ENCODE results near the gene SUMF1. TPM values are rescaled to one million over a fixed set of nuclear protein-coding genes. Genes with fewer than 3 reads are reported as not detected.

Gene SUMF1
- total and polyA plus RNA-seq, 2 of the 4 experiments (the other 2 are of a cell fraction), result 26.3 to 38.4 TPM

DNA sequence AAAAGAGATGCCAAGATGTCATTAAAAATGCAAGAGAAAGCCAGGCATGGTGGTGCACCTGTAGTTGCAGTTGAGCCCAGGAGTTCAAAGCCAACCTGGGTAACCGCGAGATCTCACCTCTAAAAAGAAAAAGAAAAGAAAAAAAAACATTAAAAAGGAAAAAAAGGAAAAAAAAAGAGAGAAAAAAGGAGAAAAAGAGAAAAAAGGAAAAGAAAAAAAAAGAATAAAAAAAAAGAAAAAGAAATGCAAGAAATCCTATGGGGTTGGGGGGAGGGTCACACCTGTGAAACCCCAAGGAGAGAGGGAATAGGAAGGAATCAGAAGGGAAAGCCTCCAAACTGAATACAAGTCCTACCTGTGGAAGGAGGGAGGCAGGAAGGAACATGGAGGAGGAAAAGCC lies 5.2 kb upstream of the SUMF1 start:
- Histone ChIP-seq H2BK120ac (ENCODE audit: low read depth, low read length) (no peak overlapping the region), H2BK20ac (ENCODE audit: low read depth, low read length) (no peak overlapping the region), H3K4me1 (ENCODE audit: control insufficient read depth, insufficient read depth, low read length) (peaks cover 4% of the 10 kb centered on the region), H3K4me3 (ENCODE audit: insufficient read depth, low read depth, low read length) (no peak overlapping the region), H4K5ac (ENCODE audit: low read depth, low read length) (no peak overlapping the region), H3K18ac (ENCODE audit: low read depth, low read length) (no peak overlapping the region), H2AFZ (replicated peaks; ENCODE audit: low read length, poor library complexity) (no peak overlapping the region), H4K8ac (ENCODE audit: low read depth in 2 of 2, low read length in 2 of 2) (no peak overlapping the region), H4K20me1 (ENCODE audit: insufficient read depth, low read length) (no peaks in the 10 kb centered on the region), H3K27ac (ENCODE audit: insufficient read depth, low read length) (no peak overlapping the region), H3K14ac (replicated peaks; ENCODE audit: low read depth, low read length) (no peak overlapping the region), H3K4me2 (ENCODE audit: low read depth, low read length) (no peak overlapping the region), H3K4ac (ENCODE audit: low read depth, low read length) (no peak overlapping the region), H2BK5ac (ENCODE audit: low read depth, low read length, poor library complexity, severe bottlenecking) (no peak overlapping the region), H3K27me3 (ENCODE audit: control insufficient read depth, insufficient read depth, low read length) (peaks cover 16% of the 10 kb centered on the region), H3K9me1 (ENCODE audit: insufficient read depth, low read length) (no peaks in the 10 kb centered on the region), H2AK9ac (replicated peaks; ENCODE audit: low read depth, low read length, poor library complexity) (no peak overlapping the region), H2BK15ac (ENCODE audit: low read depth, low read length) (no peak overlapping the region), H3K56ac (ENCODE audit: extremely low read depth, insufficient read depth, low read length) (no peak overlapping the region), H3K23ac (ENCODE audit: low read depth, low read length) (no peak overlapping the region), H3K9me3 (ENCODE audit: control insufficient read depth, insufficient read depth, low read length) (no peaks in the 10 kb centered on the region), H3K36me3 (ENCODE audit: control insufficient read depth, insufficient read depth, low read length) (no peaks in the 10 kb centered on the region), H2AK5ac (ENCODE audit: low read depth, low read length) (no peak overlapping the region), H3K9ac (ENCODE audit: low read depth, low read length) (no peak overlapping the region), H3K79me1 (ENCODE audit: low read depth in 1 of 2, low read length in 2 of 2) (no peaks in the 10 kb centered on the region), H4K91ac (ENCODE audit: insufficient read depth, low read depth, low read length) (no peak overlapping the region)
- no peak for DNase-seq
- ATAC-seq (ENCODE audit: low read depth), result no peak
- intact Hi-C loops (cut with micrococcal nuclease), result no loop called here
- no TSS peak for BruUV-seq (replicated peaks)
- POLR2A ChIA-PET (ENCODE audit: unreplicated experiment), result no interaction called here
- in situ Hi-C loops (cut with MboI; ENCODE audit: low sequenced_read_pairs), result no loop called here
- no CpG with 5 or more reads among the region's 2 CpGs for WGBS, 2 experiments (ENCODE audit: extremely low coverage in 2 of 2, insufficient read length in 1 of 2)
- TF ChIP-seq, protein P1, sequence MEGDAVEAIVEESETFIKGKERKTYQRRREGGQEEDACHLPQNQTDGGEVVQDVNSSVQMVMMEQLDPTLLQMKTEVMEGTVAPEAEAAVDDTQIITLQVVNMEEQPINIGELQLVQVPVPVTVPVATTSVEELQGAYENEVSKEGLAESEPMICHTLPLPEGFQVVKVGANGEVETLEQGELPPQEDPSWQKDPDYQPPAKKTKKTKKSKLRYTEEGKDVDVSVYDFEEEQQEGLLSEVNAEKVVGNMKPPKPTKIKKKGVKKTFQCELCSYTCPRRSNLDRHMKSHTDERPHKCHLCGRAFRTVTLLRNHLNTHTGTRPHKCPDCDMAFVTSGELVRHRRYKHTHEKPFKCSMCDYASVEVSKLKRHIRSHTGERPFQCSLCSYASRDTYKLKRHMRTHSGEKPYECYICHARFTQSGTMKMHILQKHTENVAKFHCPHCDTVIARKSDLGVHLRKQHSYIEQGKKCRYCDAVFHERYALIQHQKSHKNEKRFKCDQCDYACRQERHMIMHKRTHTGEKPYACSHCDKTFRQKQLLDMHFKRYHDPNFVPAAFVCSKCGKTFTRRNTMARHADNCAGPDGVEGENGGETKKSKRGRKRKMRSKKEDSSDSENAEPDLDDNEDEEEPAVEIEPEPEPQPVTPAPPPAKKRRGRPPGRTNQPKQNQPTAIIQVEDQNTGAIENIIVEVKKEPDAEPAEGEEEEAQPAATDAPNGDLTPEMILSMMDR (conservative IDR thresholded peaks at IDR 0.05; ENCODE audit: low read depth, low read length), result no peak
- TF ChIP-seq CEBPB (IDR thresholded peaks at IDR 0.05; ENCODE audit: low read depth, low read length), result no peak
- no peak for TF ChIP-seq MAZ (IDR thresholded peaks at IDR 0.05; ENCODE audit: borderline replicate concordance, low read depth, low read length)
- TF ChIP-seq MXI1 (IDR thresholded peaks at IDR 0.05; ENCODE audit: borderline replicate concordance, low read depth, low read length), result no peak
- TF ChIP-seq RCOR1 (IDR thresholded peaks at IDR 0.05; ENCODE audit: insufficient replicate concordance, low read length), result no peak
- no peak for TF ChIP-seq MAFK (IDR thresholded peaks at IDR 0.05; ENCODE audit: low read depth, low read length)
- TF ChIP-seq BHLHE40 (IDR thresholded peaks at IDR 0.05; ENCODE audit: low read depth, low read length), result no peak
- no peak for TF ChIP-seq POLR2A (IDR thresholded peaks at IDR 0.05; ENCODE audit: low read depth, low read length)
- no peak for TF ChIP-seq NFE2L2 (IDR thresholded peaks at IDR 0.05; ENCODE audit: low read depth, low read length)
- TF ChIP-seq CHD1 (IDR thresholded peaks at IDR 0.05; ENCODE audit: low read depth, low read length), result no peak
- TF ChIP-seq, protein P2, sequence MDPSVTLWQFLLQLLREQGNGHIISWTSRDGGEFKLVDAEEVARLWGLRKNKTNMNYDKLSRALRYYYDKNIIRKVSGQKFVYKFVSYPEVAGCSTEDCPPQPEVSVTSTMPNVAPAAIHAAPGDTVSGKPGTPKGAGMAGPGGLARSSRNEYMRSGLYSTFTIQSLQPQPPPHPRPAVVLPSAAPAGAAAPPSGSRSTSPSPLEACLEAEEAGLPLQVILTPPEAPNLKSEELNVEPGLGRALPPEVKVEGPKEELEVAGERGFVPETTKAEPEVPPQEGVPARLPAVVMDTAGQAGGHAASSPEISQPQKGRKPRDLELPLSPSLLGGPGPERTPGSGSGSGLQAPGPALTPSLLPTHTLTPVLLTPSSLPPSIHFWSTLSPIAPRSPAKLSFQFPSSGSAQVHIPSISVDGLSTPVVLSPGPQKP (IDR thresholded peaks at IDR 0.05; ENCODE audit: borderline replicate concordance, low read depth, low read length), result no peak
- no peak for TF ChIP-seq RFX5 (IDR thresholded peaks at IDR 0.05; ENCODE audit: low read depth, low read length)
- no peak for TF ChIP-seq SMC3 (IDR thresholded peaks at IDR 0.05; ENCODE audit: low read depth, low read length)
- TF ChIP-seq FOS (IDR thresholded peaks at IDR 0.05; ENCODE audit: low read depth, low read length), result no peak
- TF ChIP-seq RAD21 (IDR thresholded peaks at IDR 0.05; ENCODE audit: low read length), result no peak
- TF ChIP-seq, protein P3, sequence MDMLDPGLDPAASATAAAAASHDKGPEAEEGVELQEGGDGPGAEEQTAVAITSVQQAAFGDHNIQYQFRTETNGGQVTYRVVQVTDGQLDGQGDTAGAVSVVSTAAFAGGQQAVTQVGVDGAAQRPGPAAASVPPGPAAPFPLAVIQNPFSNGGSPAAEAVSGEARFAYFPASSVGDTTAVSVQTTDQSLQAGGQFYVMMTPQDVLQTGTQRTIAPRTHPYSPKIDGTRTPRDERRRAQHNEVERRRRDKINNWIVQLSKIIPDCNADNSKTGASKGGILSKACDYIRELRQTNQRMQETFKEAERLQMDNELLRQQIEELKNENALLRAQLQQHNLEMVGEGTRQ (IDR thresholded peaks at IDR 0.05; ENCODE audit: low read depth, low read length), result no peak
- CTCF ChIA-PET, result no interaction called here
- dilution Hi-C loops (cut with HindIII; ENCODE audit: low sequenced_read_pairs, unreplicated experiment), result no loop called here
